ENCODE results near the gene AMELY. TPM values are rescaled to one million over a fixed set of nuclear protein-coding genes. Genes with fewer than 3 reads are reported as not detected.
"Not testable (repeated sequence)": the region's sequence is repeated elsewhere in the genome, so short reads cannot be mapped to it uniquely, and the experiment has no call there.

AMELY gene
- total RNA-seq, 1 experiment from 2014 or later, result not detected

DNA sequence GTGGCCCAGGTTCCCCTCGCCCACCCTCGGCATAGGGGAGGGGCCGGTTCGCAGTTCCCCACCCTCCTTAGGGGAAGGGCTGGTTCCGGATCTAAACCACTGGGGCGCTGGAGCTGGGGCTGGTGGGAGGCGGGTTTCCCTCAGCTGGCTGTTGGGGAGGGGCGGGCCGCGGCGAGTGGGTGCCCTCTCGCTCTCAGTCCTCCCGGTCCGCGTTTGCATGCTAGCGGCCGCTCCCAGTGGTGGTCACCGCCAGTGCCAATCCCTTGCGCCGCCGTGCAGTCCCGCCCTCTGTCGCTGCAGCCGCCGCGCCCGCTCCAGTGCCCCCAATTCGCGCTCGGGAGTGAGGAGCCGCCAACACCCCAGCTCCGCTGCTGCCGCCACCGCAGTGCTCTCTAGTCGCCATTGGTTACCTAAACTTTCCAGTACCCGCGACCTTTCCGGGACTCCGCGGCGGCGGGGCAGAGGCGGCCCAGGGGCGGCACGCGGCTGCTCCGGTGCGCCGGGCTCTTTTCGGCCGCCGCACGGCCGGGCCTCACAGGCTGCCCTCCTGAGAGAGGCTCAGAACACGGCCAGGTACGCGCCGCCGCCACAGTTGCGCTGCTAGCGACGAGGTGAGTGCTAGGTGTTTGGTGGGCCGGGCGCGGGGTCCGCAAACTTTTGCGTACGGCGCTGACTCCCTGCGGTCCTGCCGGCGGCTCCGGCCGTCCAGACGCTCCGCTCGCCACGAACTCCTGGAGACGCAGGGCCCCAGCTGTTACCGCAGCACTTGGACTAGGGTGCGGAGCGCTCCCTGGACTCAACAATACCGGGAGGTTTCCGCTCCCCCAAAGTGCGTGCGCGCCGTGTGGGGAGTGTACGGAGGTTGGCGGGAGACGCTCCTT lies 940 bp downstream of the AMELY start, which contains the start of gene TBL1Y:
Gene TBL1Y (plus strand): TSS at position 326 of the 881 bp plus-strand sequence. CDS start 114,388 bp downstream, outside the sequence.
- intact Hi-C loops (cut with micrococcal nuclease; ENCODE audit: unreplicated experiment), result no loop called here
- H4K20me1 ChIP-seq (ENCODE audit: insufficient read depth), result no peaks in the 10 kb centered on the region
- no peaks in the 10 kb centered on the region for H3F3A ChIP-seq (ENCODE audit: insufficient read depth, low read depth)
- H3K79me2 ChIP-seq (ENCODE audit: low read depth), result no peaks in the 10 kb centered on the region
- TF ChIP-seq, protein P1, sequence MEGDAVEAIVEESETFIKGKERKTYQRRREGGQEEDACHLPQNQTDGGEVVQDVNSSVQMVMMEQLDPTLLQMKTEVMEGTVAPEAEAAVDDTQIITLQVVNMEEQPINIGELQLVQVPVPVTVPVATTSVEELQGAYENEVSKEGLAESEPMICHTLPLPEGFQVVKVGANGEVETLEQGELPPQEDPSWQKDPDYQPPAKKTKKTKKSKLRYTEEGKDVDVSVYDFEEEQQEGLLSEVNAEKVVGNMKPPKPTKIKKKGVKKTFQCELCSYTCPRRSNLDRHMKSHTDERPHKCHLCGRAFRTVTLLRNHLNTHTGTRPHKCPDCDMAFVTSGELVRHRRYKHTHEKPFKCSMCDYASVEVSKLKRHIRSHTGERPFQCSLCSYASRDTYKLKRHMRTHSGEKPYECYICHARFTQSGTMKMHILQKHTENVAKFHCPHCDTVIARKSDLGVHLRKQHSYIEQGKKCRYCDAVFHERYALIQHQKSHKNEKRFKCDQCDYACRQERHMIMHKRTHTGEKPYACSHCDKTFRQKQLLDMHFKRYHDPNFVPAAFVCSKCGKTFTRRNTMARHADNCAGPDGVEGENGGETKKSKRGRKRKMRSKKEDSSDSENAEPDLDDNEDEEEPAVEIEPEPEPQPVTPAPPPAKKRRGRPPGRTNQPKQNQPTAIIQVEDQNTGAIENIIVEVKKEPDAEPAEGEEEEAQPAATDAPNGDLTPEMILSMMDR (conservative IDR thresholded peaks at IDR 0.05), result no peak
- no peak for TF ChIP-seq EZH2 (IDR thresholded peaks at IDR 0.05; ENCODE audit: low read depth)
- no peak within 1 kb of the TSS for H2AFZ ChIP-seq
- H3K4me3 ChIP-seq, result no peak within 1 kb of the TSS
- no peaks in the 10 kb centered on the region for H3K36me3 ChIP-seq (ENCODE audit: low read depth)
- DNase-seq, result no peak
- no peak within 1 kb of the TSS for H3K4me2 ChIP-seq
- H3K4me1 ChIP-seq (replicated peaks; ENCODE audit: insufficient read depth), result no peaks in the 10 kb centered on the region
- ChIA-PET POLR2A (ENCODE audit: unreplicated experiment) (no interaction called here), CTCF (no interaction called here)
- no TSS peak for BruUV-seq (replicated peaks)
- H3K9me2 ChIP-seq (ENCODE audit: insufficient read depth), result no peaks in the 10 kb centered on the region
- no peaks in the 10 kb centered on the region for H3K9me3 ChIP-seq (ENCODE audit: insufficient read depth, low read depth)
- no peak within 1 kb of the TSS for H3K27ac ChIP-seq
- H3K27me3 ChIP-seq (ENCODE audit: insufficient read depth, low read depth), result no peaks in the 10 kb centered on the region

DNA sequence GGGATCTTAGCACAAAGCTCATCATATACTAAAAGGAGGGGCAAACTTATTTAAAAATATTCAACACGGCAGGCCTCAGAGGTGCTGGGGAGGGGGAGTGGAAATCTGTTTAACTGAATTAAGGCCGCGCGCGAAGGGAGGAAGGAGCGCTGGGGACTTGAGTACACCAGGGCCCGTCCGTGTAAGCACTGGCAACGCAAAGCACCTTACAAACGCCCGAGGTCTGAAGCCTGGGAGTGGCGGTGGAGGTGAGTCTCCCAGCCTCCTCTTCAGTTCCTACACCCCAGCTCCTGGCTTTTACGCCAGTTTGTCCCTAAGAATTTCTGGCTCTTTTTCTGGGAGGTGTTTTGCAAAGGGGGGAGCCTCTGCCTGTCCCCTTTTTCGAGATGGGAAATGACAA lies 1.7 kb downstream of the AMELY start:
- H3K27me3 ChIP-seq (ENCODE audit: insufficient read depth, low read depth), result no peaks in the 10 kb centered on the region
- H3K9me2 ChIP-seq (ENCODE audit: insufficient read depth), result no peaks in the 10 kb centered on the region
- intact Hi-C loops (cut with micrococcal nuclease; ENCODE audit: unreplicated experiment), result no loop called here
- H2AFZ ChIP-seq, result no peak overlapping the region
- H3K79me2 ChIP-seq (ENCODE audit: low read depth), result no peaks in the 10 kb centered on the region
- no peaks in the 10 kb centered on the region for H3K4me1 ChIP-seq (replicated peaks; ENCODE audit: insufficient read depth)
- no peak for DNase-seq
- no peaks in the 10 kb centered on the region for H3F3A ChIP-seq (ENCODE audit: insufficient read depth, low read depth)
- H3K4me3 ChIP-seq, result no peak overlapping the region
- no peak for TF ChIP-seq EZH2 (IDR thresholded peaks at IDR 0.05; ENCODE audit: low read depth)
- TF ChIP-seq, protein P1 (conservative IDR thresholded peaks at IDR 0.05), result no peak
- BruUV-seq (replicated peaks), result no TSS peak
- ChIA-PET POLR2A (ENCODE audit: unreplicated experiment) (no interaction called here), CTCF (no interaction called here)
- H3K36me3 ChIP-seq (ENCODE audit: low read depth), result no peaks in the 10 kb centered on the region
- no peak overlapping the region for H3K4me2 ChIP-seq
- H4K20me1 ChIP-seq (ENCODE audit: insufficient read depth), result no peaks in the 10 kb centered on the region
- H3K9me3 ChIP-seq (ENCODE audit: insufficient read depth, low read depth), result no peaks in the 10 kb centered on the region
- H3K27ac ChIP-seq, result no peak overlapping the region

DNA sequence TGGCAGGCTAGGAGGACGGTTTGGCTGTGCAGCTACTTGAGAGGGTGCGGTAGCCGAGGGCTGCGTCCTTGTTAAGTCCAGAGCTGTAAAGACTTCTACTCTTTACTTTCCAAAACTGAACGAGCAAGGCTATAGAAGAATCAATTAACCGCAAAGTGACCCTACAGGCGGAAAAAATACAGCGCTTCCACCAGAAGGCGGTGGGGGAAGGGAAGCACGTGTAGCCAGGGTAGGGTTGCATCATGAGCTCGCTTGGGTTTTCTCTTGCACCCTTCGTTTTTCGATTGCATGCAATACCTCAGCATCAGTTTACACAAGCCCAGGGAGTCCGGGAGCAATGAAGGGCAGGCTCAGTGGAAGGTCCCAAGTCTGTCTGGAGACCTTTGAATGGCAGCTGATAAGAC lies 2.4 kb downstream of the AMELY start:
- CTCF ChIA-PET, result no interaction called here
- Histone ChIP-seq H3K4me3 (no peak overlapping the region), H3K9me3 (ENCODE audit: insufficient read depth, low read depth) (no peaks in the 10 kb centered on the region)

DNA sequence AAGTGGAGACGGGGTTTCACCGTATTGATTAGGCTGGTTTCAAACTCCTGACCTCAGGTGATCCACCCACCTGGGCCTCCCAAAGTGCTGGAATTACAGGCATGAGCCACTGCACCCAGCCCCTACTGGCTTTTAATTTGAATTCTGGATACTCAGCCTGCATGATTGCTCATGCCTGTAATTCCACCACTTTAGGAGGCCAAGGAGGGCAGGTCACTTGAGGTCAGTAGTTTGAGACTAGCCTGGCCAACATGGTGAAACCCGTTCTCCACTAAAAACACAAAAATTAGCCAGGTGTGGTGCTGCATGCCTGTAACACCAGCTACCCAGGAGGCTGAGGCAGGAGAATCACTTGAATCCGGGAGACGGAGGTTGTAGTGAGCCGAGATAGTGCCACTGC lies 3.5 kb downstream of the AMELY start:
- CTCF ChIA-PET; H3F3A ChIP-seq (ENCODE audit: insufficient read depth, low read depth); H3K27ac ChIP-seq; H3K4me2 ChIP-seq; BruUV-seq (replicated peaks); H3K79me2 ChIP-seq (ENCODE audit: low read depth); H4K20me1 ChIP-seq (ENCODE audit: insufficient read depth); H3K9me3 ChIP-seq (ENCODE audit: insufficient read depth, low read depth); H3K9me2 ChIP-seq (ENCODE audit: insufficient read depth); POLR2A ChIA-PET (ENCODE audit: unreplicated experiment); H3K4me3 ChIP-seq; H3K36me3 ChIP-seq (ENCODE audit: low read depth); intact Hi-C loops (cut with micrococcal nuclease; ENCODE audit: unreplicated experiment); DNase-seq; H2AFZ ChIP-seq; H3K27me3 ChIP-seq (ENCODE audit: insufficient read depth, low read depth); H3K4me1 ChIP-seq (replicated peaks; ENCODE audit: insufficient read depth): not testable (repeated sequence)

More for the DNA sequence above, 2.4 kb downstream of the AMELY start:
- H3K79me2 ChIP-seq (ENCODE audit: low read depth), result no peaks in the 10 kb centered on the region
- no peak for TF ChIP-seq EZH2 (IDR thresholded peaks at IDR 0.05; ENCODE audit: low read depth)
- TF ChIP-seq, protein P1 (conservative IDR thresholded peaks at IDR 0.05), result no peak
- no TSS peak for BruUV-seq (replicated peaks)
- H2AFZ ChIP-seq, result no peak overlapping the region
- POLR2A ChIA-PET (ENCODE audit: unreplicated experiment), result no interaction called here
- no peak for DNase-seq
- no peak overlapping the region for H3K27ac ChIP-seq
- no peaks in the 10 kb centered on the region for H3K36me3 ChIP-seq (ENCODE audit: low read depth)
- H3K4me2 ChIP-seq, result no peak overlapping the region
- no peaks in the 10 kb centered on the region for H3K9me2 ChIP-seq (ENCODE audit: insufficient read depth)
- H3K4me1 ChIP-seq (replicated peaks; ENCODE audit: insufficient read depth), result no peaks in the 10 kb centered on the region
- no peaks in the 10 kb centered on the region for H3K27me3 ChIP-seq (ENCODE audit: insufficient read depth, low read depth)
- intact Hi-C loops (cut with micrococcal nuclease; ENCODE audit: unreplicated experiment), result no loop called here
- no peaks in the 10 kb centered on the region for H3F3A ChIP-seq (ENCODE audit: insufficient read depth, low read depth)
- H4K20me1 ChIP-seq (ENCODE audit: insufficient read depth), result no peaks in the 10 kb centered on the region
